Adrenal gland (tissue), 19 donors: Measurements from ENCODE around the gene ZNF256. TPM values are rescaled to one million over a fixed set of nuclear protein-coding genes. Genes with fewer than 3 reads are reported as not detected.

Experiments
- DNase-seq, 7 donors: peaks; one replicate each; pipeline ENCODE4 v3.0.0-alpha.2; 2019 to 2020
- H3K27ac ChIP-seq, 5 donors: fragments of 200-600 bp; sonication (generic) in 4 of 5; 1 replicate in 3 of 5; 2 replicates in 2 of 5; pipeline versions ENCODE4 v1.5.1 to v1.8.0; 2016 to 2020; ENCODE audit warnings: mild to moderate bottlenecking in 1 of 5
- H3K27me3 ChIP-seq: fragments of 200-600 bp; 2 replicates; pipeline ENCODE4 v1.8.0; 2021
- H3K36me3 ChIP-seq, 2 donors: fragments of 200-600 bp; replicated peaks in 1 of 2; 1 replicate in 1 of 2; 2 replicates in 1 of 2; pipeline versions ENCODE4 v1.5.1 to v1.8.0; 2018 to 2022
- H3K4me1 ChIP-seq, 2 donors: fragments of 200-600 bp; replicated peaks in 1 of 2; 1 replicate in 1 of 2; 2 replicates in 1 of 2; pipeline versions ENCODE4 v1.5.1 to v1.8.0; 2018 to 2021
- H3K4me3 ChIP-seq, 4 donors: fragments of 200-600 bp; sonication (generic) in 3 of 4; one replicate each; pipeline ENCODE4 v1.5.1; 2016 to 2018
- H3K9me3 ChIP-seq, 3 donors: fragments of 200-600 bp; sonication (generic) in 1 of 3; replicated peaks in 1 of 3; 1 replicate in 2 of 3; 2 replicates in 1 of 3; pipeline versions ENCODE4 v1.5.1 to v1.8.0; 2016 to 2021
- CTCF ChIP-seq, 6 experiments: fragments of 450-650 bp in 4 of 6; fragments of 200-600 bp in 2 of 6; sonication (generic) in 1 of 6; IDR thresholded peaks; 1 replicate in 5 of 6; 2 replicates in 1 of 6; pipeline versions ENCODE4 v1.5.1 to v1.8.0; 2016 to 2021; ENCODE audit warnings: antibody characterized with exemption in 6 of 6, mild to moderate bottlenecking in 2 of 6, moderate library complexity in 1 of 6
- POLR2A ChIP-seq, 2 donors: fragments of 450-650 bp; IDR thresholded peaks; one replicate each; pipeline ENCODE4 v1.6.1; 2017; ENCODE audit warnings: antibody characterized with exemption in 2 of 2, mild to moderate bottlenecking in 2 of 2, moderate library complexity in 1 of 2
- WGBS, 4 donors: extraction: QIAGEN DNeasy Blood & Tissue Kit in 2 of 4; methylation state at CpG; one replicate each; pipeline versions ENCODE4 v1.1.5 to v1.1.7; 2013 to 2017; 5-methylcytosine and 5-hydroxymethylcytosine counted together
- intact Hi-C, 2 donors: fragments of 100-400 bp; cut with DNase I; formaldehyde crosslinking; loops; one replicate each; pipeline versions ENCODE4 v1.14.1 to v1.15.0; 2022 to 2023
- long read RNA-seq, 10 donors: library from polyadenylated mRNA in 3 of 10; unstranded in 2 of 10; stranded (forward) in 1 of 10; transcript quantifications; one replicate each; pipeline ENCODE4 v2.0.0 and lab custom pipeline, GENCODE V29; 2021 to 2026
- polyA plus RNA-seq, 3 donors: library from polyadenylated mRNA; stranded (reverse); fragments of 200-250 nt in 2 of 3; fragments of 350-450 nt in 1 of 3; fragmentation: Illumina TruSeq in 1 of 3; extraction: RNeasy Lipid Tissue Mini Kit (QIAGEN cat#74804) in 1 of 3; gene quantifications; one replicate each; pipeline ENCODE4 v1.2.3, GENCODE V29; 2013 to 2014
- total RNA-seq, 9 donors: library from RNA; depleted of rRNA in 4 of 9; stranded (reverse); fragments of >200 nt in 4 of 9; fragments of 120-200 nt in 1 of 9; fragmentation: NEBNext Ultra II Directional in 1 of 9; extraction: Animal tissue kit (Norgen Biotek cat#: 25700) in 1 of 9; gene quantifications; one replicate each; pipeline versions ENCODE4 v1.1.0 to v1.2.4, GENCODE V29; 2013 to 2023
- donor health status: healthy with polysubstance abuse.
- donor health status: Bipolar disorder and iron deficiency.
- donor health status: DM: yes; HTN: yes; CAD: no.
- donor health status: DM: no; HTN: no; CAD: no.
- donor health status: DM: no; HTN: no; CAD: no.
- donor health status: DM: yes; HTN: yes; CAD: no.

ZNF256 gene
- total RNA-seq (1 to 10 TPM; 2.4 to 6.6 (median 5.6) TPM), polyA plus RNA-seq (1 to 10 TPM; 3.5 to 4.9 (median 3.5) TPM)
- long read RNA-seq, donor 1, partial matches to known transcripts: 0 of 1 reads
- long read RNA-seq, donor 1, other reads (novel, unspliced or antisense): 0 of 1 reads
- long read RNA-seq, donor 2, partial matches to known transcripts: 0 of 1 reads
- long read RNA-seq, donor 2, other reads (novel, unspliced or antisense): 0 of 1 reads
- long read RNA-seq, donor 3: 0 reads
- long read RNA-seq, donor 4: 0 reads
- long read RNA-seq, donor 5, partial matches to known transcripts: 0 of 4 reads
- long read RNA-seq, donor 5, other reads (novel, unspliced or antisense): 0 of 4 reads
- long read RNA-seq, donor 6, partial matches to known transcripts: 1 of 5 reads
- long read RNA-seq, donor 6, other reads (novel, unspliced or antisense): 0 of 5 reads
- long read RNA-seq, donor 7, partial matches to known transcripts: 0 of 2 reads
- long read RNA-seq, donor 7, other reads (novel, unspliced or antisense): 0 of 2 reads
- long read RNA-seq, donor 8, partial matches to known transcripts: 0 of 1 reads
- long read RNA-seq, donor 8, other reads (novel, unspliced or antisense): 0 of 1 reads
- long read RNA-seq, donor 9: 0 reads
- long read RNA-seq, donor 10, partial matches to known transcripts: 0 of 1 reads
- long read RNA-seq, donor 10, other reads (novel, unspliced or antisense): 0 of 1 reads

- intact Hi-C loops: no loop called here
- H3K4me1 ChIP-seq: peaks cover 7 to 8% of the 10 kb centered on the region in 2 donors
- peak; percentile 93 to 98 (median 96) for DNase-seq
- WGBS, 4 donors: 5 to 37% (median 18%) methylated on average over 9 to 54 of the region's 54 CpGs
- peaks cover 0 to 6% (median 0%) of the 10 kb centered on the region in 3 donors for H3K9me3 ChIP-seq
- H3K36me3 ChIP-seq: peaks cover 0 to 2% of the 10 kb centered on the region in 2 donors
- no peaks in the 10 kb centered on the region for H3K27me3 ChIP-seq
- peak within 1 kb of the TSS in 4 of 5 donors; percentile 33 to 82 (median 71) for H3K27ac ChIP-seq
- TF ChIP-seq CTCF (IDR thresholded peaks at IDR 0.05): peak in 5 of 6 experiments; percentile 55 to 82 (median 65)
- peak in 1 of 2 donors; percentile 64 for TF ChIP-seq POLR2A (IDR thresholded peaks at IDR 0.05)
- peak within 1 kb of the TSS; percentile 54 to 95 (median 63) for H3K4me3 ChIP-seq
Measured at GRCh38 chr19:57947419-57948134, at the start of gene ZNF256. TSS of gene ZNF256 (minus strand) at chr19:57947706. CDS start at chr19:57947474, 232 bp downstream.

GRCh38 chr19:57992841-57993240 is 45.3 kb upstream of the ZNF256 start:
- WGBS, 4 donors: 0 to 97% (median 92%) methylated on average over 1 of the region's 1 CpG
- intact Hi-C loops: no loop called here
- Histone ChIP-seq H3K9me3 (peaks cover 0 to 80% (median 5%) of the 10 kb centered on the region in 3 donors), H3K4me1 (no peaks in the 10 kb centered on the region), H3K36me3 (peaks cover 0 to 14% of the 10 kb centered on the region in 2 donors), H3K27me3 (no peaks in the 10 kb centered on the region), H3K27ac (no peak overlapping the region), H3K4me3 (no peak overlapping the region)
- no peak for TF ChIP-seq POLR2A (IDR thresholded peaks at IDR 0.05)
- TF ChIP-seq CTCF (IDR thresholded peaks at IDR 0.05): no peak
- DNase-seq: no peak

GRCh38 chr19:57978586-57979289 is 31.2 kb upstream of the ZNF256 start:
- H3K36me3 ChIP-seq: peaks cover 0 to 39% of the 10 kb centered on the region in 2 donors
- no peak for DNase-seq
- WGBS, 4 donors: 97 to 99% (median 98%) methylated on average over 3 of the region's 3 CpGs
- H3K9me3 ChIP-seq: peaks cover 22 to 98% (median 45%) of the 10 kb centered on the region in 3 donors
- no peaks in the 10 kb centered on the region for H3K4me1 ChIP-seq
- H3K4me3 ChIP-seq: peak overlapping the region in 1 of 4 donors; percentile 21
- no peak overlapping the region for H3K27ac ChIP-seq
- intact Hi-C loops: loop anchor here in 1 of 2 donors (10.0 kb wide), 2 partner anchors 146 to 276 kb away; no protein-coding TSS in a partner anchor
- no peak for TF ChIP-seq CTCF (IDR thresholded peaks at IDR 0.05)
- TF ChIP-seq POLR2A (IDR thresholded peaks at IDR 0.05): no peak
- H3K27me3 ChIP-seq: no peaks in the 10 kb centered on the region
